WTC11 (cell line): ENCODE results near the gene WBP4. TPM values are rescaled to one million over a fixed set of nuclear protein-coding genes. Genes with fewer than 3 reads are reported as not detected.
A peak's percentile ranks its signal among the peaks of the same experiment; 100 is the strongest.
"Not testable (repeated sequence)": the region's sequence is repeated elsewhere in the genome, so short reads cannot be mapped to it uniquely, and the experiment has no call there.

Experiments
- ATAC-seq: fragments of 200-7000 bp; cut with Tn5 transposase; 2 replicates; pipeline ENCODE4 v1.10.0; 2021; ENCODE audit warnings: mild to moderate bottlenecking, moderate library complexity
- CTCF ChIA-PET: fragments of 300-600 bp; sonication (Branson Sonifier 250); formaldehyde crosslinking; loops from one replicate; lab custom pipeline; 2021; ENCODE audit warnings: antibody characterized with exemption; lab: Charles Lee
- POLR2A ChIA-PET: fragments of 350-600 bp; sonication (Branson Sonifier 250); formaldehyde crosslinking; loops from one replicate; lab custom pipeline; 2021; ENCODE audit warnings: antibody characterized with exemption; lab: Charles Lee
- DNase-seq: peaks from one replicate; pipeline ENCODE4 v3.0.0; 2021; ENCODE audit warnings: low spot score
- H3K27ac Mint-ChIP-seq: 2 replicates; pipeline ENCODE4 v1.8.0; 2021; ENCODE audit warnings: mixed read lengths
- H3K27me3 Mint-ChIP-seq: 2 replicates; pipeline ENCODE4 v1.8.0; 2021; ENCODE audit warnings: low read depth, mild to moderate bottlenecking, moderate library complexity, mixed read lengths
- H3K36me3 Mint-ChIP-seq: 2 replicates; pipeline ENCODE4 v1.8.0; 2021; ENCODE audit warnings: mixed read lengths
- H3K4me1 Mint-ChIP-seq: 2 replicates; pipeline ENCODE4 v1.8.0; 2022; ENCODE audit warnings: mixed read lengths
- H3K4me3 Mint-ChIP-seq: 2 replicates; pipeline ENCODE4 v1.8.0; 2021; ENCODE audit warnings: mild to moderate bottlenecking, moderate library complexity, mixed read lengths
- H3K9me3 Mint-ChIP-seq: 2 replicates; pipeline ENCODE4 v1.8.0; 2021; ENCODE audit warnings: mixed read lengths
- ARID4B ChIP-seq: sonication (generic); formaldehyde crosslinking; IDR thresholded peaks from 2 replicates; pipeline ENCODE4 v1.8.0; 2023; ENCODE audit warnings: missing genetic modification reagents, mild to moderate bottlenecking, borderline replicate concordance
- ESRRA ChIP-seq: sonication (generic); formaldehyde crosslinking; IDR thresholded peaks from 2 replicates; pipeline ENCODE4 v1.8.1; 2022; ENCODE audit warnings: mild to moderate bottlenecking, missing genetic modification reagents, borderline replicate concordance
- ETV6 ChIP-seq: sonication (generic); formaldehyde crosslinking; IDR thresholded peaks from 2 replicates; pipeline ENCODE4 v1.8.1; 2022; ENCODE audit warnings: mild to moderate bottlenecking, missing genetic modification reagents
- FOXP1 ChIP-seq: sonication (generic); formaldehyde crosslinking; IDR thresholded peaks from 2 replicates; pipeline ENCODE4 v1.8.0; 2022; ENCODE audit warnings: missing genetic modification reagents, mild to moderate bottlenecking, moderate library complexity, borderline replicate concordance
- FOXP4 ChIP-seq: sonication (generic); formaldehyde crosslinking; IDR thresholded peaks from 2 replicates; pipeline ENCODE4 v1.8.0; 2022; ENCODE audit warnings: mild to moderate bottlenecking, missing genetic modification reagents
- IRF1 ChIP-seq: sonication (generic); formaldehyde crosslinking; IDR thresholded peaks from 2 replicates; pipeline ENCODE4 v1.8.0; 2023; ENCODE audit warnings: missing genetic modification reagents
- JUN ChIP-seq: sonication (generic); formaldehyde crosslinking; IDR thresholded peaks from 2 replicates; pipeline ENCODE4 v1.8.0; 2023; ENCODE audit warnings: mild to moderate bottlenecking, missing genetic modification reagents
- KAT7 ChIP-seq: sonication (generic); formaldehyde crosslinking; IDR thresholded peaks from 2 replicates; pipeline ENCODE4 v1.8.1; 2023; ENCODE audit warnings: missing genetic modification reagents, mild to moderate bottlenecking, borderline replicate concordance
- MAX ChIP-seq: sonication (generic); formaldehyde crosslinking; IDR thresholded peaks from 2 replicates; pipeline ENCODE4 v1.8.0; 2022; ENCODE audit warnings: mild to moderate bottlenecking, missing genetic modification reagents
- NFYB ChIP-seq: sonication (generic); formaldehyde crosslinking; conservative IDR thresholded peaks from 2 replicates; pipeline ENCODE4 v1.8.0; 2022; ENCODE audit warnings: low read depth, missing genetic modification reagents
- RELA ChIP-seq: sonication (generic); formaldehyde crosslinking; IDR thresholded peaks from 2 replicates; pipeline ENCODE4 v1.8.1; 2022; ENCODE audit warnings: missing genetic modification reagents, mild to moderate bottlenecking, borderline replicate concordance
- TEAD4 ChIP-seq: sonication (generic); formaldehyde crosslinking; IDR thresholded peaks from 2 replicates; pipeline ENCODE4 v1.8.0; 2022; ENCODE audit warnings: mild to moderate bottlenecking, missing genetic modification reagents
- USF1 ChIP-seq: sonication (generic); formaldehyde crosslinking; IDR thresholded peaks from 2 replicates; pipeline ENCODE4 v1.8.0; 2022; ENCODE audit warnings: mild to moderate bottlenecking, missing genetic modification reagents
- ZBTB43 ChIP-seq: sonication (generic); formaldehyde crosslinking; IDR thresholded peaks from 2 replicates; pipeline ENCODE4 v1.8.1; 2023; ENCODE audit warnings: mild to moderate bottlenecking, missing genetic modification reagents
- total RNA-seq: library from RNA; stranded (reverse); gene quantifications from 3 replicates; pipeline ENCODE4 v1.2.3, GENCODE V29; 2021

WBP4 gene
- total RNA-seq, 1 experiment from 2014 or later = 9.6 TPM

- H3K27me3 Mint-ChIP-seq, H3K9me3 Mint-ChIP-seq, DNase-seq, H3K36me3 Mint-ChIP-seq, CTCF ChIA-PET: not testable (repeated sequence)
- peak overlapping the region; percentile 61; the same call in 1 of the 2 replicates for H3K27ac Mint-ChIP-seq
- peak overlapping the region; percentile 96 for H3K4me3 Mint-ChIP-seq
- TF ChIP-seq ESRRA = peak; percentile 55; the same call in 1 of the 2 replicates
- peak; percentile 46; the same call in 1 of the 2 replicates for TF ChIP-seq USF1 (CRISPR knock-in tag)
- 0 out of 2 replicates have a peak, but pooled peaks have one; percentile 43 for TF ChIP-seq RELA (CRISPR knock-in tag)
- TF ChIP-seq KAT7 (CRISPR knock-in tag) = 0 out of 2 replicates have a peak, but pooled peaks have one; percentile 66
- TF ChIP-seq IRF1 (CRISPR knock-in tag) = 0 out of 2 replicates have a peak, but pooled peaks have one; percentile 49
- peak; percentile 56; the same call in 1 of the 2 replicates for TF ChIP-seq JUN
- peak; percentile 83 for TF ChIP-seq MAX (CRISPR knock-in tag)
- peak; percentile 15; the same call in 1 of the 2 replicates for TF ChIP-seq FOXP1 (CRISPR knock-in tag)
- peak; percentile 6; the same call in 1 of the 2 replicates for TF ChIP-seq NFYB (CRISPR knock-in tag)
- TF ChIP-seq FOXP4 = 0 out of 2 replicates have a peak, but pooled peaks have one; percentile 48
- TF ChIP-seq TEAD4 = 0 out of 2 replicates have a peak, but pooled peaks have one; percentile 57
- TF ChIP-seq ARID4B (CRISPR knock-in tag) = peak; percentile 80
- peak; percentile 53; the same call in 1 of the 2 replicates for TF ChIP-seq ETV6 (CRISPR knock-in tag)
- peak; percentile 47; the same call in 1 of the 2 replicates for TF ChIP-seq ZBTB43
- POLR2A ChIA-PET = interaction anchor here (0.5 kb wide), 1 partner anchor 219 kb away, joined by 6 read pairs; no protein-coding TSS in a partner anchor
- ATAC-seq = peak; percentile 3
- peaks cover 42% of the 10 kb centered on the region for H3K4me1 Mint-ChIP-seq
Observed at GRCh38 chr13:41131660-41132511, 70.6 kb downstream of the WBP4 start.
